GM12891 (cell line): ENCODE data around the gene PNLIPRP1.

ENCODE experiments used
- POLR2A ChIP-seq: IDR thresholded peaks from 2 replicates; pipeline ENCODE4 v1.6.1; 2011; ENCODE audit warnings: low read depth, low read length, control low read depth
- POLR2AphosphoS5 ChIP-seq: IDR thresholded peaks from 2 replicates; pipeline ENCODE4 v1.6.1; 2011; ENCODE audit warnings: low read depth, low read length, control low read depth
- SPI1 ChIP-seq: IDR thresholded peaks from 2 replicates; pipeline ENCODE4 v1.6.1; 2011; ENCODE audit warnings: low read depth, low read length, control low read depth

- TF ChIP-seq POLR2AphosphoS5 (no peak), POLR2A (no peak), SPI1 (no peak)
Measured at GRCh38 chr10:116590590-116591444, at the start of gene PNLIPRP1.
